ENCODE measurements around the gene TMEM204. TPM values are rescaled to one million over a fixed set of nuclear protein-coding genes. Genes with fewer than 3 reads are reported as not detected.

The TMEM204 gene
- total and polyA plus RNA-seq, 2 donors, result 10.3 to 29.3 TPM

GRCh38 chr16:1491327-1491726 is 42.1 kb upstream of the TMEM204 start:
- Histone ChIP-seq H3K27ac (ENCODE audit: low read depth in 1 of 2, low read length in 1 of 2) (no peak overlapping the region), H3K4me3 (ENCODE audit: low read length in 2 of 2) (no peak overlapping the region), H3K9me3 (ENCODE audit: control insufficient read depth in 2 of 2, insufficient read depth in 1 of 2, low read length in 1 of 2) (no peaks in the 10 kb centered on the region), H3K36me3 (ENCODE audit: control insufficient read depth in 2 of 2, insufficient read depth in 2 of 2, low read length in 1 of 2) (peaks cover 12 to 18% of the 10 kb centered on the region in 2 donors), H3K4me1 (ENCODE audit: control insufficient read depth in 2 of 2, insufficient read depth in 2 of 2, low read length in 2 of 2) (peaks cover 16 to 32% of the 10 kb centered on the region in 2 donors), H3K27me3 (ENCODE audit: control insufficient read depth in 2 of 2, insufficient read depth in 1 of 2, low read length in 1 of 2) (no peaks in the 10 kb centered on the region)
- DNase-seq (ENCODE audit: low read depth in 6 of 9, low spot score in 9 of 9), result no peak
- WGBS, result 96% methylated on average over 12 of the region's 12 CpGs

GRCh38 chr16:1492082-1492922 is 41.2 kb upstream of the TMEM204 start:
- no peak for DNase-seq (ENCODE audit: low read depth in 6 of 9, low spot score in 9 of 9)
- H3K4me3 ChIP-seq (ENCODE audit: low read length in 2 of 2), result peak overlapping the region; percentile 82 to 93
- 94% methylated on average over 23 of the region's 23 CpGs for WGBS

GRCh38 chr16:1492923-1493745 is 40.3 kb upstream of the TMEM204 start, which contains the start of gene TELO2:
Gene TELO2 (plus strand): TSS chr16:1493360. CDS start chr16:1494282, 922 bp downstream.
- H3K36me3 ChIP-seq (ENCODE audit: control insufficient read depth in 2 of 2, insufficient read depth in 2 of 2, low read length in 1 of 2), result peaks cover 22 to 31% of the 10 kb centered on the region in 2 donors
- peak within 1 kb of the TSS; percentile 92 to 93 for H3K27ac ChIP-seq (ENCODE audit: low read depth in 1 of 2, low read length in 1 of 2)
- peak within 1 kb of the TSS; percentile 82 to 93 for H3K4me3 ChIP-seq (ENCODE audit: low read length in 2 of 2)
- DNase-seq (ENCODE audit: low read depth in 6 of 9, low spot score in 9 of 9), result peak; percentile 63 to 90 (median 77)
- H3K9me3 ChIP-seq (ENCODE audit: control insufficient read depth in 2 of 2, insufficient read depth in 1 of 2, low read length in 1 of 2), result no peaks in the 10 kb centered on the region
- no peaks in the 10 kb centered on the region for H3K27me3 ChIP-seq (ENCODE audit: control insufficient read depth in 2 of 2, insufficient read depth in 1 of 2, low read length in 1 of 2)
- peaks cover 16 to 30% of the 10 kb centered on the region in 2 donors for H3K4me1 ChIP-seq (ENCODE audit: control insufficient read depth in 2 of 2, insufficient read depth in 2 of 2, low read length in 2 of 2)
- 2% methylated on average over 89 of the region's 89 CpGs for WGBS

More at GRCh38 chr16:1492082-1492922, 41.2 kb upstream of the TMEM204 start:
- peak overlapping the region; percentile 92 to 93 for H3K27ac ChIP-seq (ENCODE audit: low read depth in 1 of 2, low read length in 1 of 2)
- peaks cover 16 to 32% of the 10 kb centered on the region in 2 donors for H3K4me1 ChIP-seq (ENCODE audit: control insufficient read depth in 2 of 2, insufficient read depth in 2 of 2, low read length in 2 of 2)
- H3K9me3 ChIP-seq (ENCODE audit: control insufficient read depth in 2 of 2, insufficient read depth in 1 of 2, low read length in 1 of 2), result no peaks in the 10 kb centered on the region
- H3K27me3 ChIP-seq (ENCODE audit: control insufficient read depth in 2 of 2, insufficient read depth in 1 of 2, low read length in 1 of 2), result no peaks in the 10 kb centered on the region
- H3K36me3 ChIP-seq (ENCODE audit: control insufficient read depth in 2 of 2, insufficient read depth in 2 of 2, low read length in 1 of 2), result peaks cover 17 to 26% of the 10 kb centered on the region in 2 donors

GRCh38 chr16:1493746-1494094 is 39.7 kb upstream of the TMEM204 start:
- DNase-seq (ENCODE audit: low read depth in 6 of 9, low spot score in 9 of 9), result no peak
- WGBS, result 2% methylated on average over 30 of the region's 30 CpGs
- no peaks in the 10 kb centered on the region for H3K27me3 ChIP-seq (ENCODE audit: control insufficient read depth in 2 of 2, insufficient read depth in 1 of 2, low read length in 1 of 2)

GRCh38 chr16:1494129-1494640 is 39.3 kb upstream of the TMEM204 start:
- DNase-seq (ENCODE audit: low read depth in 6 of 9, low spot score in 9 of 9), result no peak
- no peak overlapping the region for H3K27ac ChIP-seq (ENCODE audit: low read depth in 1 of 2, low read length in 1 of 2)
- no peaks in the 10 kb centered on the region for H3K9me3 ChIP-seq (ENCODE audit: control insufficient read depth in 2 of 2, insufficient read depth in 1 of 2, low read length in 1 of 2)
- H3K4me3 ChIP-seq (ENCODE audit: low read length in 2 of 2), result peak overlapping the region; percentile 82 to 93
- 76% methylated on average over 25 of the region's 25 CpGs for WGBS
- peaks cover 16 to 20% of the 10 kb centered on the region in 2 donors for H3K4me1 ChIP-seq (ENCODE audit: control insufficient read depth in 2 of 2, insufficient read depth in 2 of 2, low read length in 2 of 2)
- no peaks in the 10 kb centered on the region for H3K27me3 ChIP-seq (ENCODE audit: control insufficient read depth in 2 of 2, insufficient read depth in 1 of 2, low read length in 1 of 2)
- peaks cover 27 to 35% of the 10 kb centered on the region in 2 donors for H3K36me3 ChIP-seq (ENCODE audit: control insufficient read depth in 2 of 2, insufficient read depth in 2 of 2, low read length in 1 of 2)

More at GRCh38 chr16:1493746-1494094, 39.7 kb upstream of the TMEM204 start:
- H3K4me1 ChIP-seq (ENCODE audit: control insufficient read depth in 2 of 2, insufficient read depth in 2 of 2, low read length in 2 of 2), result peaks cover 16 to 25% of the 10 kb centered on the region in 2 donors
- peak overlapping the region; percentile 82 to 93 for H3K4me3 ChIP-seq (ENCODE audit: low read length in 2 of 2)
- H3K9me3 ChIP-seq (ENCODE audit: control insufficient read depth in 2 of 2, insufficient read depth in 1 of 2, low read length in 1 of 2), result no peaks in the 10 kb centered on the region
- H3K27ac ChIP-seq (ENCODE audit: low read depth in 1 of 2, low read length in 1 of 2), result peak overlapping the region in 1 of 2 donors; percentile 93
- H3K36me3 ChIP-seq (ENCODE audit: control insufficient read depth in 2 of 2, insufficient read depth in 2 of 2, low read length in 1 of 2), result peaks cover 22 to 31% of the 10 kb centered on the region in 2 donors

- Histone ChIP-seq H3K27ac (ENCODE audit: low read depth in 1 of 2, low read length in 1 of 2) (no peak overlapping the region), H3K4me1 (ENCODE audit: control insufficient read depth in 2 of 2, insufficient read depth in 2 of 2, low read length in 2 of 2) (peaks cover 16 to 20% of the 10 kb centered on the region in 2 donors), H3K27me3 (ENCODE audit: control insufficient read depth in 2 of 2, insufficient read depth in 1 of 2, low read length in 1 of 2) (no peaks in the 10 kb centered on the region), H3K36me3 (ENCODE audit: control insufficient read depth in 2 of 2, insufficient read depth in 2 of 2, low read length in 1 of 2) (peaks cover 29 to 41% of the 10 kb centered on the region in 2 donors), H3K9me3 (ENCODE audit: control insufficient read depth in 2 of 2, insufficient read depth in 1 of 2, low read length in 1 of 2) (no peaks in the 10 kb centered on the region), H3K4me3 (ENCODE audit: low read length in 2 of 2) (no peak overlapping the region)
- WGBS, result 97% methylated on average over 13 of the region's 13 CpGs
- no peak for DNase-seq (ENCODE audit: low read depth in 6 of 9, low spot score in 9 of 9)
These were observed 38.8 kb upstream of the TMEM204 start for GRCh38 chr16:1494711-1495110.

GRCh38 chr16:1495211-1495888 is 38.1 kb upstream of the TMEM204 start:
- peaks cover 35 to 47% of the 10 kb centered on the region in 2 donors for H3K36me3 ChIP-seq (ENCODE audit: control insufficient read depth in 2 of 2, insufficient read depth in 2 of 2, low read length in 1 of 2)
- H3K27ac ChIP-seq (ENCODE audit: low read depth in 1 of 2, low read length in 1 of 2), result no peak overlapping the region
- no peaks in the 10 kb centered on the region for H3K9me3 ChIP-seq (ENCODE audit: control insufficient read depth in 2 of 2, insufficient read depth in 1 of 2, low read length in 1 of 2)
- no peak for DNase-seq (ENCODE audit: low read depth in 6 of 9, low spot score in 9 of 9)
- H3K4me1 ChIP-seq (ENCODE audit: control insufficient read depth in 2 of 2, insufficient read depth in 2 of 2, low read length in 2 of 2), result peaks cover 16 to 20% of the 10 kb centered on the region in 2 donors
- H3K4me3 ChIP-seq (ENCODE audit: low read length in 2 of 2), result no peak overlapping the region
- H3K27me3 ChIP-seq (ENCODE audit: control insufficient read depth in 2 of 2, insufficient read depth in 1 of 2, low read length in 1 of 2), result no peaks in the 10 kb centered on the region
- WGBS, result 97% methylated on average over 39 of the region's 39 CpGs

GRCh38 chr16:1495889-1496262 is 37.6 kb upstream of the TMEM204 start:
- no peak overlapping the region for H3K4me3 ChIP-seq (ENCODE audit: low read length in 2 of 2)
- 95% methylated on average over 25 of the region's 25 CpGs for WGBS
- H3K27ac ChIP-seq (ENCODE audit: low read depth in 1 of 2, low read length in 1 of 2), result no peak overlapping the region
- H3K36me3 ChIP-seq (ENCODE audit: control insufficient read depth in 2 of 2, insufficient read depth in 2 of 2, low read length in 1 of 2), result peaks cover 40 to 52% of the 10 kb centered on the region in 2 donors
- no peaks in the 10 kb centered on the region for H3K27me3 ChIP-seq (ENCODE audit: control insufficient read depth in 2 of 2, insufficient read depth in 1 of 2, low read length in 1 of 2)
- H3K9me3 ChIP-seq (ENCODE audit: control insufficient read depth in 2 of 2, insufficient read depth in 1 of 2, low read length in 1 of 2), result no peaks in the 10 kb centered on the region
- DNase-seq (ENCODE audit: low read depth in 6 of 9, low spot score in 9 of 9), result no peak
- peaks cover 16 to 20% of the 10 kb centered on the region in 2 donors for H3K4me1 ChIP-seq (ENCODE audit: control insufficient read depth in 2 of 2, insufficient read depth in 2 of 2, low read length in 2 of 2)
